AG09309 (cell line): Measurements from ENCODE around the gene XRCC2.

ENCODE experiments used
- DNase-seq: peaks from one replicate; pipeline ENCODE4 v3.0.0-alpha.2; 2010; ENCODE audit warnings: low read depth
- H3K4me3 ChIP-seq: 2 replicates; pipeline ENCODE4 v1.5.1; 2011; ENCODE audit warnings: mild to moderate bottlenecking, low read depth, low read length, moderate library complexity; ENCODE audit not compliant: control insufficient read depth
- TF ChIP-seq, protein P1 (sequence below): IDR thresholded peaks from 2 replicates; pipeline ENCODE4 v1.5.1; 2011; ENCODE audit warnings: mild to moderate bottlenecking, low read depth, low read length, inconsistent platforms; ENCODE audit not compliant: insufficient read depth, control insufficient read depth; ENCODE audit errors: missing control alignments

Gene XRCC2

DNA sequence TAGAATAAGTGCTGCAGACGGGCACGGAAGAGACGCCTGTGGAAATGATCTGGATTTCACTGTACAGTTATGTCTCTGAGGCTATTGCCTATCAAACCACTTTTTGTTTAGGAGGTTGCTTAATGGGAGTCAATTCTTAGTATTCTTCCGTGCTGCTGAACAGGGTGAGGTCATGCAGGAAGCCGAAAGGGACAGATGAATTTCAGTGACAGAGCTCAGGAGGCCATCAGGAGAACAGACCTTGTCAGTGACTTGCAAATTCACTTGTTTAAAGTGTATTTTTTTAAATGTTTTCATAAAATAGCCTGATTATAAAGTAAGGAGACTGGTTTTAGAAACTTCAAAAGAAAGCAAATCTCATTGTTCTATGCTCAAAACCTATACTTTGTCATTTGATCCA, 58.9 kb downstream of the XRCC2 start:
- no peak for DNase-seq
- TF ChIP-seq, protein P1, sequence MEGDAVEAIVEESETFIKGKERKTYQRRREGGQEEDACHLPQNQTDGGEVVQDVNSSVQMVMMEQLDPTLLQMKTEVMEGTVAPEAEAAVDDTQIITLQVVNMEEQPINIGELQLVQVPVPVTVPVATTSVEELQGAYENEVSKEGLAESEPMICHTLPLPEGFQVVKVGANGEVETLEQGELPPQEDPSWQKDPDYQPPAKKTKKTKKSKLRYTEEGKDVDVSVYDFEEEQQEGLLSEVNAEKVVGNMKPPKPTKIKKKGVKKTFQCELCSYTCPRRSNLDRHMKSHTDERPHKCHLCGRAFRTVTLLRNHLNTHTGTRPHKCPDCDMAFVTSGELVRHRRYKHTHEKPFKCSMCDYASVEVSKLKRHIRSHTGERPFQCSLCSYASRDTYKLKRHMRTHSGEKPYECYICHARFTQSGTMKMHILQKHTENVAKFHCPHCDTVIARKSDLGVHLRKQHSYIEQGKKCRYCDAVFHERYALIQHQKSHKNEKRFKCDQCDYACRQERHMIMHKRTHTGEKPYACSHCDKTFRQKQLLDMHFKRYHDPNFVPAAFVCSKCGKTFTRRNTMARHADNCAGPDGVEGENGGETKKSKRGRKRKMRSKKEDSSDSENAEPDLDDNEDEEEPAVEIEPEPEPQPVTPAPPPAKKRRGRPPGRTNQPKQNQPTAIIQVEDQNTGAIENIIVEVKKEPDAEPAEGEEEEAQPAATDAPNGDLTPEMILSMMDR, result no peak
- no peak overlapping the region for H3K4me3 ChIP-seq

DNA sequence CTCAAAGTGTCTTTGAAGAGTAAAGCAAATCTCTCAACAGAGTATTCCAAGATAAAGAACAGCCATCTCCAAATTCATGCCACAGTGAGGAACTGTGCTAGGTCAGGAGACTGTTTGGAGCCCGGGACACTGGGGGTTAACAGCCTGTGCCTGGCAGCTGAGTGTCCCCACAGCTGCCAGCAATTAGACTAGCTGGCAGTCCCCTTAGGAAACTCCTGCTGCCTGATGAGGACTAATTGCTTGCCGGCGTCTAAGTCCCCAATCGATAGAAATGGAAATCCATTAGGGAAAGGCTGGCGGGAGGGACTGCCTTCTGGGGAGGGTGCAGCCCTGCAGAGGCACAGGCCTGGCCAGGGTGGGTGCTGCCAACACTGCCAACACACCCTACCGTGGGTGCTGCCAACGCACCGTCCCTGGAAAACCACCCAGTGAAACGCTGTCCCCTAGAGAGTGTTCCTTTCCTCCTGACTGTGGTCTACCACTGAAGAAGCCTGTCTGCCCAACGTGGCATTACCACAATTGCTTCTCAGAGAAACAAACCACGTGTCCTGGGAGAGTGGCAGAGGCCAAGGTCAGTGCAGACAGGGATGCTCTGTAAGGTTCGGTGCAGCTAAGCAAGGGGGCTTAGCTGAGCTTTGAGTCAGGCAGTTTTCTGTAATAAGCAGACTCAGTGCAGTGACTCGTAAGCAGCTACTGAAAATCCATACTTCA, 60.8 kb downstream of the XRCC2 start:
- TF ChIP-seq, protein P1, result no peak
- no peak for DNase-seq
- H3K4me3 ChIP-seq, result no peak overlapping the region

DNA sequence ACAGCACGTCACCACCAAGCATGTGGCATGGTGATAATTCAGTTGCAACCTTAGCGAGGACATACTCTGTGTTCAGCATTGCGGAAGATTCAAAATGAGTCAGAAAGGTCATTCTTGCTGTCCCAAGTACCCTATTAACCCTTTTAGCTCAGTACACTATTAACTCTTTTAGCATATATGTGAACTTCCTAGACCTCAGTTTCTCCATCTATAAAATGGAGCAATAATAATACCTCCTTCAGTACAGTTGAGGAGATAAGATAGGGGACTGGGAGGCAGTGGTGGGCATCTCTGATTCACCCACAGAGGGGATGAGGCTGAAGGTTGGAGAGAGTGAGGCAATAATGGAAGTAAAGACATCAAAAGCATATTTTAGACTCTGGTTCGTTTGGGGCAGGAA, 67.3 kb downstream of the XRCC2 start:
- TF ChIP-seq, protein P1, result no peak
- no peak overlapping the region for H3K4me3 ChIP-seq
- DNase-seq, result no peak

DNA sequence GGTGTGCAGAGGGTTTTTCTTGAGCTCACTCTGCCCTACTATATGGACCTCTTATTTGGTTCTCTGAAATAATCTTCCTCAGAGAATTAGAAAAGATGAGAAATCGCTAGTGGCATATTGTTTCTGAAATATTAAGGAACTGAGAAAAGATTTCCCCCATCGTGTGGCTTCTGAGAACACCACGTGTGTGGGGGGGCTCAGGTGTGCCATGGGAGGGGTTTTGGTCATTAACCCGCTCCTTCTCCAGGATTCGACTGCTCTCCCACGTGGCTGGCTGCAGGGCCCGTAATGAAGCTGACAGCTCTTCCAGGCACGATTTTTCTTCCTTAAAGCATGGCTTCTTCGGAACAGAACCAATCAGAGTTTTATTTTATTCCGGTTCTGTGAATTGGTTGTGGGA, 67.7 kb downstream of the XRCC2 start:
- H3K4me3 ChIP-seq, result no peak overlapping the region
- no peak for DNase-seq
- TF ChIP-seq, protein P1, result no peak

DNA sequence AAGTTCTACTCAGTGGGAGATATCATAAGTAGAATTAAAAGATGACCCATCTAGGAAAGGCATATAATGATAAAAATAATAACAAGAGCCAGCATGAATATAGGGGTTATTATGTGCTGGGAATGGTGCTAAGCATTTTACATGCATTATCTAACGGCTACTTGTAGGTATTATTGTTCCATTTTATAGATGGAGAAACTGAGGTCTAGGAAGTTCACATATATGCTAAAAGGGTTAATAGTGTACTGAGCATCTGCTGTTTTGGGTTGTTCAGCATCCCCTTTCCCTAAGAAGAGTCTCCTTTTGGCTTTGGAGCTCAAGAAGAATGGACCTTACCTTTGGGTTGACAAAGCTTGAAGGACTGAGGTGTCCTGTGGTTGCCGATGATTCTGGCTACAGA, 68.9 kb downstream of the XRCC2 start:
- DNase-seq, result no peak
- TF ChIP-seq, protein P1, result no peak

DNA sequence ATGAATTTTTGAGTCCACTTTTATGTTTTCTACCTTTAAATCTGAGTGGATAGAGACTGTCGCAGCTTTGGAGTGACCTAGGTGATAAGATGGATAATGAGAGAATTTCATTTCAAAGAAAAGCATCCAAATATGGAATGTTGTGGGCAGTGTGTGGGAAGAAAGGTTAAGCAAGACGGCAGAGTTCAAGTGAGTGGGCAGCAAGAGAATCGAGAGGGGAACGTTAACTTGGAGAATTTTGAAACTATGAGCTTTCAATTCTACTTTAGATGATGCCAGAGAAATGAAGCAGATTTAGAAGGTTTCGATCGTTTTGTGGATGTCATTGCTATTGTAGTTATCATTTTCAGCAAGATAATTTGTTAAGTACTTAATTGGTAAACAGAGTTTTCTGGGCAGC, 73.0 kb downstream of the XRCC2 start:
- TF ChIP-seq, protein P1, result no peak
- H3K4me3 ChIP-seq, result no peak overlapping the region
- DNase-seq, result no peak

More for the DNA sequence above, 68.9 kb downstream of the XRCC2 start:
- H3K4me3 ChIP-seq, result no peak overlapping the region

DNA sequence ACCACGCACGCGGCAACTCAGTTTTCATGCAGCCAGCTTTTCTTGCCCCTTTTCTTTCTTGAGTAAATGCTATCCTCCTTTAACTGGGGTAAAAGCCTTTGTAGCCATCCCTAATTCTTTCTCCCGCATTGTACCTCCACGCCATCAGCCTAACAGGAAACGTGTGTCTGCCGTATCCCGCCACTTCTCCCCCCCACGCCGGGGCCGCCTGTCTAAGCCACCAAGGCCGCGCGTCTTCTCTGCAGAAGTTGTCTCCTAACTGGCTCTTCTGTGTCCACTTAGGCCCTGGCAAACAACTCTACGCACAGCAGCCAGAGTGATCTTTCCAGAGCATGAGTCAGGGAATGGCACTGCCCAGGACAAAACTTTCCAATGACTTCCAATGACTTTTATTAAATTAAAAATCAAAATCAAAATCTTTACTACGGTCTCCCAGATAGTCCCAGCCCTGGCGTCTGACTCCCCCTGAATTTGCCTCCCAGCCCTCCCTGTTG, 74.6 kb downstream of the XRCC2 start:
- no peak for DNase-seq
- TF ChIP-seq, protein P1, result no peak
- H3K4me3 ChIP-seq, result no peak overlapping the region
